AG04450 (cell line): ENCODE results near the gene GP5. TPM values are rescaled to one million over a fixed set of nuclear protein-coding genes. Genes with fewer than 3 reads are reported as not detected.

Experiments used
- CTCF ChIA-PET: fragments of 300-600, 350-600 bp; formaldehyde crosslinking; extraction: SDS; loops from one replicate; lab custom pipeline; 2022; ENCODE audit warnings: antibody characterized with exemption, inconsistent platforms; lab: Charles Lee
- POLR2A ChIA-PET: fragments of 350-600 bp; formaldehyde crosslinking; extraction: SDS; loops from one replicate; lab custom pipeline; 2021; ENCODE audit warnings: antibody characterized with exemption, inconsistent platforms; lab: Yijun Ruan, JAX
- DNase-seq: peaks from one replicate; pipeline ENCODE4 v3.0.0-alpha.2; 2011; ENCODE audit warnings: low read depth, low spot score
- H3K27ac ChIP-seq: one replicate; pipeline ENCODE4 v1.5.1; 2012; ENCODE audit warnings: low read depth, low read length, control low read depth
- H3K27me3 ChIP-seq: one replicate; pipeline ENCODE4 v1.6.0; 2012; ENCODE audit warnings: low read length; ENCODE audit not compliant: control insufficient read depth, insufficient read depth
- H3K4me3 ChIP-seq: 2 replicates; pipeline ENCODE4 v1.5.1; 2011; ENCODE audit warnings: mild to moderate bottlenecking, low read depth, low read length, control low read depth
- H3K9me3 ChIP-seq: 2 replicates; pipeline ENCODE4 v1.5.1; 2012; ENCODE audit warnings: low read length; ENCODE audit not compliant: control insufficient read depth, insufficient read depth
- polyA plus RNA-seq: library from polyadenylated mRNA; depleted of rRNA; stranded (reverse); fragments of >200 nt; gene quantifications from 2 replicates; pipeline ENCODE4 v1.2.3, GENCODE V29; 2011
- TF ChIP-seq, protein P1 (sequence below): IDR thresholded peaks from 2 replicates; pipeline ENCODE4 v1.5.1; 2011; ENCODE audit warnings: low read depth, low read length, control low read depth, inconsistent platforms

Gene GP5
- polyA plus RNA-seq, 1 experiment: 0.06 TPM

DNA sequence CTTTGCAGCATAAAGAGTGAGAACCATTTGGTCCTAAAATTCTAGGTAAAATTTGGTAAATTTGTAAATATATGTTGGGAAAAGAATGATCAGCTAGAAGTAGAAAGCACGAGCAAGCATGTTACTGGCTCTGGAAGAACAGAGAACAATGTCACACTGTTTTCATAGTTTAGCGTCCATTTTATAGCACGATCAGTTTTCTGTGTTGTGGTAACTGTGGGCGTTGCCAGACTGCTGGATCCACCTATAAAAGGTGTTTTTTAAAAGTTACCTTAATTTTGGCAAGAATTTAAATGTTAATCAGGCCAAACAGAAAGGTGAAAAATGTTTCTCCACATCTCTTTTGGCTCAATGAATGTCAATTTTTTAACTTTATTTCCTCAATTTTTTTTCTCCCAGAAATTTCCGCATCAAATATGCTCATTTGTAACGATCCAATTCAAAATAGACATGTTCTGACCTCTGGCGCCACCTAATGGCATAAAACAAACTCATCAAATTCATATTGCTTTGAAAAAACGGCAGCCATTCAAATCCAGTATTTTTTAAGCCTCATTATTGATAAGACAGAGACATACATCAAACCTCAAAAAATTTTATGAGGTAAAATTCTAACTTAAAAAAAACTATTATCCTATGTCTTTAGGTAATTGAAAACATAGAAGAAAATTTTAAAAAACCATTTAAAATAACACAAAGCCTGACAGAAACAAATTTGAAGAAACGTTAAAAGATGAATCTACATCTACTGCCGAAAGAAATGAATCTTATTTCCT lies 5.5 kb upstream of the GP5 start:
- Histone ChIP-seq H3K27ac (no peak overlapping the region), H3K27me3 (no peaks in the 10 kb centered on the region), H3K9me3 (no peaks in the 10 kb centered on the region), H3K4me3 (no peak overlapping the region)
- TF ChIP-seq, protein P1, sequence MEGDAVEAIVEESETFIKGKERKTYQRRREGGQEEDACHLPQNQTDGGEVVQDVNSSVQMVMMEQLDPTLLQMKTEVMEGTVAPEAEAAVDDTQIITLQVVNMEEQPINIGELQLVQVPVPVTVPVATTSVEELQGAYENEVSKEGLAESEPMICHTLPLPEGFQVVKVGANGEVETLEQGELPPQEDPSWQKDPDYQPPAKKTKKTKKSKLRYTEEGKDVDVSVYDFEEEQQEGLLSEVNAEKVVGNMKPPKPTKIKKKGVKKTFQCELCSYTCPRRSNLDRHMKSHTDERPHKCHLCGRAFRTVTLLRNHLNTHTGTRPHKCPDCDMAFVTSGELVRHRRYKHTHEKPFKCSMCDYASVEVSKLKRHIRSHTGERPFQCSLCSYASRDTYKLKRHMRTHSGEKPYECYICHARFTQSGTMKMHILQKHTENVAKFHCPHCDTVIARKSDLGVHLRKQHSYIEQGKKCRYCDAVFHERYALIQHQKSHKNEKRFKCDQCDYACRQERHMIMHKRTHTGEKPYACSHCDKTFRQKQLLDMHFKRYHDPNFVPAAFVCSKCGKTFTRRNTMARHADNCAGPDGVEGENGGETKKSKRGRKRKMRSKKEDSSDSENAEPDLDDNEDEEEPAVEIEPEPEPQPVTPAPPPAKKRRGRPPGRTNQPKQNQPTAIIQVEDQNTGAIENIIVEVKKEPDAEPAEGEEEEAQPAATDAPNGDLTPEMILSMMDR: peak; percentile 66
- POLR2A ChIA-PET: no interaction called here
- no peak for DNase-seq
- CTCF ChIA-PET: interaction anchor here (0.6 to 7.8 kb wide), 18 partner anchors 9 to 624 kb away, joined by 3 to 98 read pairs (median 4); no protein-coding TSS in a partner anchor

DNA sequence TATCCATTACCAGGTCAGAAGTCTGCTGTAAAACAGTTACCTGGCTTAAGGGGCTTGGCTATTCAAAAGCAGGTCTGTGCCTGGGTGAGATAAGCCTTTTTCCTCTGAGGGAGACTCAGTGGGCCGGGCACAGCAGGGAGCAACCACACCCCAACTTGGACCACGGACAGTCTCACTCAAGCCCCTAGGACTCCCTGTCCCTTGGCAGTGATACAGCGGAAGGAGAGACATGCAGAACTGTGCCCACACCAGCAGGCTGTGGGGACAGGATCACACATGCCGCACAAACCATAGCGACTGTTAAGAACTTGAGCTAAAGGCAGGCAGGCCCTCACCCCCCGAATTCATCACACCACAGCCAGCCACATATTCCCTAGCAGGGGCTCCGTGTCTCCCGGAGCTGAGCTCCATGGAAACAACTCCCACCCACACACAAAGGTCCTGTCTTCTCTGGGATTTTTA lies 2.8 kb upstream of the GP5 start:
- TF ChIP-seq, protein P1: no peak
- H3K4me3 ChIP-seq: no peak overlapping the region

DNA sequence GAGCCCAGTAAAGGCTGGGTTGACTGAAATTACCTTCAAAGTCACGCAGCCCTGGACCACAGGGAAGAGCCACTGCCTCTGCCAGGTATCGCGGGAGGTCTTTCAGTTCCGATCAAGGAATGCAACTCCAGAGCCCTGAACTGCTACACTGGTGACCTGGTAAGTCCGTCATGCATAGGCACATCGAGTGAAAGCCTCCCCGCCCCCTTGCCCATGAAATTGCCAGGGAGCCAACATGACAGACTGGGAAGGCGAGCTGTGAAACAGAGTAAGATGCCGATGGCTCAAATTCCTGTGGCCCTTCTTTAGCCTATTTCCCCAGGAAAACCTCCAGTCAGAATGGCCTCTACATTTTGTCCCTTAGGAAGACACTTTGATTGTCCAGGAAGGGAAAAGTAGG lies 2.3 kb upstream of the GP5 start:
- no peak overlapping the region for H3K4me3 ChIP-seq
- peaks cover 13% of the 10 kb centered on the region for H3K27me3 ChIP-seq
- POLR2A ChIA-PET: no interaction called here
- no peak for DNase-seq
- TF ChIP-seq, protein P1: no peak
- H3K27ac ChIP-seq: no peak overlapping the region
- CTCF ChIA-PET: interaction anchor here (1.2 to 7.8 kb wide), 3 partner anchors 51 to 66 kb away, joined by 3 to 98 read pairs (median 4); no protein-coding TSS in a partner anchor
- H3K9me3 ChIP-seq: no peaks in the 10 kb centered on the region

More for the DNA sequence above, 2.8 kb upstream of the GP5 start:
- no peak for DNase-seq
- CTCF ChIA-PET: interaction anchor here (0.7 to 7.8 kb wide), 6 partner anchors 9 to 69 kb away, joined by 3 to 98 read pairs (median 3); no protein-coding TSS in a partner anchor
- Histone ChIP-seq H3K27ac (no peak overlapping the region), H3K9me3 (no peaks in the 10 kb centered on the region), H3K27me3 (peaks cover 11% of the 10 kb centered on the region)
- POLR2A ChIA-PET: no interaction called here

DNA sequence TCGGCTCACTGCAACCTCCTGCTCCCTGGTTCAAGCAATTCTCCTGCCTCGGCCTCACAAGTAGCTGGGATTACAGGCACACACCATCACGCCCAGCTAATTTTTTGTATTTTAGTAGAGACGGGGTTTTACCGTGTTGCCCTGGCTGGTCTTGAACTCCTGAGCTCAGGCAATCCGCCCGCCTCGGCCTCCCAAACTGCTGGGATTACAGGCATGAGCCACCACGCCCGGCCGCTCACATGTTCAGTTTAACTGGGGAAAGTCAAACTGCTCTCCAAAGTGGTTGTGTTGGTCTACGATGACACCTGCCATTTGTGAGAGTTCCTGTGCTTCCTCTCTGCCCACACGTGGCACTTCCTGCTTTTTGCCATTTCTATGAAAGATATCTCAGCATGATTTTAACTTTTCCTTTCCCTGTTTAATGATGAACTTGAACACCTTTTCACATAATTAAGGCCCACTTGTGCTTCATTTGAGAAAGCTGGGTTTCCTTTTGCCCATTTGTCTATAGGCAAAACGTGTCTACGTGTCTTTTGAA lies 877 bp upstream of the GP5 start:
- H3K27me3 ChIP-seq: peaks cover 14% of the 10 kb centered on the region
- POLR2A ChIA-PET: interaction anchor here (0.6 kb wide), 1 partner anchor 60 kb away, joined by 4 read pairs; no protein-coding TSS in a partner anchor
- CTCF ChIA-PET: interaction anchor here (0.6 to 6.7 kb wide), 5 partner anchors 56 to 681 kb away, joined by 3 to 69 read pairs (median 6); no protein-coding TSS in a partner anchor
- no peak for DNase-seq
- H3K27ac ChIP-seq: no peak overlapping the region
- no peak overlapping the region for H3K4me3 ChIP-seq
- H3K9me3 ChIP-seq: no peaks in the 10 kb centered on the region
- TF ChIP-seq, protein P1: no peak
